ENCODE measurements around the gene FKBP1A. TPM values are rescaled to one million over a fixed set of nuclear protein-coding genes. Genes with fewer than 3 reads are reported as not detected.

Gene FKBP1A
- total and polyA plus RNA-seq, 12 donors: 110 to 311 (median 140) TPM

- H3K4me3 ChIP-seq: no peak overlapping the region
- intact Hi-C loops (cut with DNase I): no loop called here
- peak in 2 of 8 donors; percentile 23 to 56 for ATAC-seq
- DNase-seq: no peak
- H3K27ac ChIP-seq: peak overlapping the region in 9 of 10 donors; percentile 5 to 58 (median 32)
- no peaks in the 10 kb centered on the region for H3K27me3 ChIP-seq
- peaks cover 0 to 54% (median 0%) of the 10 kb centered on the region in 9 donors for H3K36me3 ChIP-seq
- whole genome bisulfite sequencing, 2 donors: 64 to 70% methylated on average over 4 of the region's 4 CpGs
- peaks cover 7 to 99% (median 97%) of the 10 kb centered on the region in 9 donors for H3K4me1 ChIP-seq
- TF ChIP-seq, protein P1, sequence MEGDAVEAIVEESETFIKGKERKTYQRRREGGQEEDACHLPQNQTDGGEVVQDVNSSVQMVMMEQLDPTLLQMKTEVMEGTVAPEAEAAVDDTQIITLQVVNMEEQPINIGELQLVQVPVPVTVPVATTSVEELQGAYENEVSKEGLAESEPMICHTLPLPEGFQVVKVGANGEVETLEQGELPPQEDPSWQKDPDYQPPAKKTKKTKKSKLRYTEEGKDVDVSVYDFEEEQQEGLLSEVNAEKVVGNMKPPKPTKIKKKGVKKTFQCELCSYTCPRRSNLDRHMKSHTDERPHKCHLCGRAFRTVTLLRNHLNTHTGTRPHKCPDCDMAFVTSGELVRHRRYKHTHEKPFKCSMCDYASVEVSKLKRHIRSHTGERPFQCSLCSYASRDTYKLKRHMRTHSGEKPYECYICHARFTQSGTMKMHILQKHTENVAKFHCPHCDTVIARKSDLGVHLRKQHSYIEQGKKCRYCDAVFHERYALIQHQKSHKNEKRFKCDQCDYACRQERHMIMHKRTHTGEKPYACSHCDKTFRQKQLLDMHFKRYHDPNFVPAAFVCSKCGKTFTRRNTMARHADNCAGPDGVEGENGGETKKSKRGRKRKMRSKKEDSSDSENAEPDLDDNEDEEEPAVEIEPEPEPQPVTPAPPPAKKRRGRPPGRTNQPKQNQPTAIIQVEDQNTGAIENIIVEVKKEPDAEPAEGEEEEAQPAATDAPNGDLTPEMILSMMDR (IDR thresholded peaks at IDR 0.05): no peak
- no peaks in the 10 kb centered on the region for H3K9me3 ChIP-seq
These were observed 10.2 kb downstream of the FKBP1A start for GRCh38 chr20:1382670-1383069.

DNA sequence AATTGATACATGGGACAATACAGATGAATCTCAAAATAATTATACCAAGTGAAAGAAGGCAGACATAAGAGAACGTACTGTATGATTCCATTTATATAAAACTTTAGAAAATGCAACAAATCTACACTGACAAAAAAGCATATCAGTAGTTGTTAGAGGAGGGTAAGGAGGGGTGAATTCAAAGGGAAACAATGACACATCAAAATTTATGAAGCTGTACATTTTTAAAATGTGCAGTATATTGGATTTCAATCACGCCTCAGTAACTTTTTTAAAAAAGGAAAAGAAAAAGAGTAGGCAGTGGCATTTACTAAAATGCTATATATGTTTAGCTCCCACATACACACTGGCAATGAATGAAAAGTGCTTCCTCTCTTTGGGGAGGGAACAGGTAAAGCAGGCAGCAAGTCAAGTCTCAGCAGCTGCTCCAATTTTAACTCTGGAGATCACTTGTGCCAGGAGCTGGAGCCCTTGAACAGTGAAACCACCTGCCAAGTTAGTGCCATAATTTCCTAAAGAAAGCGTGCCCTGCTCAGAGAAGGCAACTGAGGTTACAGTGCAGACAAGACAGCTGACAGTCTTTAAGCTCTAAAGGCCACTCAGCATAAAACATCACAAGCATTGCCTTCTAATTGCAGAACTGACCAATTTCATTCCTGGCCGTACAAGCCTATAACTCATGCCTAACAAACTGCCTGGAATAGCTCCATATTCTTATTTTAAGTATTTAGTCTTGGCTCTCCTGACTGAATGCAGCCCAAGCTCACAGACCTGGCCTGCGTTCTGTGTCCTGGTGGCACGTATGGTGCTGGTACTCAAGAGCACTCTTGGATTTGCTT lies 10.9 kb downstream of the FKBP1A start:
- 47 to 54% methylated on average over 6 of the region's 6 CpGs for WGBS, 2 donors
- intact Hi-C loops (cut with DNase I): no loop called here
- no peak overlapping the region for H3K4me3 ChIP-seq
- TF ChIP-seq, protein P1 (IDR thresholded peaks at IDR 0.05): no peak
- peaks cover 0 to 47% (median 0%) of the 10 kb centered on the region in 9 donors for H3K36me3 ChIP-seq
- H3K27me3 ChIP-seq: no peaks in the 10 kb centered on the region
- peak overlapping the region in 9 of 10 donors; percentile 5 to 58 (median 32) for H3K27ac ChIP-seq
- peaks cover 4 to 99% (median 97%) of the 10 kb centered on the region in 9 donors for H3K4me1 ChIP-seq
- DNase-seq (no peak), ATAC-seq (peak; percentile 16 to 75 (median 61))
- no peaks in the 10 kb centered on the region for H3K9me3 ChIP-seq

GRCh38 chr20:1378735-1379125 lies 14.1 kb downstream of the FKBP1A start:
- Histone ChIP-seq H3K27me3 (no peaks in the 10 kb centered on the region), H3K36me3 (peaks cover 0 to 36% (median 0%) of the 10 kb centered on the region in 9 donors), H3K27ac (peak overlapping the region in 4 of 10 donors; percentile 75 to 80 (median 79)), H3K4me1 (peaks cover 16 to 100% (median 96%) of the 10 kb centered on the region in 9 donors), H3K4me3 (no peak overlapping the region), H3K9me3 (no peaks in the 10 kb centered on the region)
- DNase-seq (no peak), ATAC-seq (no peak)
- WGBS, 2 donors: 82% methylated on average over 6 of the region's 6 CpGs
- intact Hi-C loops (cut with DNase I): no loop called here
- TF ChIP-seq, protein P1 (IDR thresholded peaks at IDR 0.05): no peak

DNA sequence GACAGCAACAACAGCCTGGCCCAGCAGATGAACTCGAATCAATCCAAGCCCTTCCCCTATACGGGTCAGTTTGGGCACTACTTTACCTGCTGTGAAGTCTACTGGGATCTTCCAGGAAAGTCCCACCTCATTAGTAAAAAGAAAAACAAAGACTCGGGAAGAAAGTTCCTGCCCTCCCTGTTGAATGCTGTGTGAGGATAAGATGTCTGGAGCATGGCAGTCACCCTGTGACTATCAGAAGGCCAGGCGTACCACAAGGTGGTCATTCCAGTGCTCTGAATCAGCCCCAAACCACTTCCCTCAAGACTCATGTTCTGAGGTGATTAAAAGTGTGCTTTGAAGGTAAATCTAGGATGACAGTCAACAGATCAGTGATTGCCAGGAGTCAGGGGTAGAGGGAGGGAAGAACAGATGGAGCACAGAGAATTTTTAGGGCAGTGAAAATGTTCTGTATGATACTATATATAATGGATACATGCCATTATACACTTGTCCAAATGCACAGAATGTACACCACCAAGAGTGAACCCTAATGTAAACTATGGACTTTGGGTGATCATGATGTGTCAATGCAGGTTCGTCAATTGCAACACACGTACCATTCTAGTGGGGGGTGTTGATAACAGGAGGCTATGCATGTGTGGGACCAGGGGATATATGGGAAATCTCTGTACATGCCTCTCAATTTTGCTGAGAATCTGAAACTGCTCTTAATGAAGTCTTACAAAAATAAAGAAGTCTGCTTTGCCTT lies 14.7 kb downstream of the FKBP1A start:
- Histone ChIP-seq H3K4me1 (peaks cover 20 to 100% (median 96%) of the 10 kb centered on the region in 9 donors), H3K27me3 (no peaks in the 10 kb centered on the region), H3K9me3 (no peaks in the 10 kb centered on the region), H3K27ac (peak overlapping the region; percentile 5 to 80 (median 66)), H3K36me3 (peaks cover 0 to 36% (median 2%) of the 10 kb centered on the region in 9 donors), H3K4me3 (no peak overlapping the region)
- ATAC-seq: no peak
- DNase-seq: no peak
- WGBS, 2 donors: 62 to 63% methylated on average over 6 of the region's 6 CpGs
- TF ChIP-seq, protein P1 (IDR thresholded peaks at IDR 0.05): no peak
- intact Hi-C loops (cut with DNase I): no loop called here

All from heart right ventricle (tissue), 16 donors.